Type B pancreatic cell (in vitro differentiated cells): ENCODE data around the gene PAFAH1B1. TPM values are rescaled to one million over a fixed set of nuclear protein-coding genes. Genes with fewer than 3 reads are reported as not detected.

Experiments
- DNase-seq: peaks from one replicate; pipeline ENCODE4 v3.0.0; 2021; ENCODE audit warnings: mixed read lengths; ENCODE audit not compliant: unreplicated experiment; ENCODE audit errors: extremely low spot score
- H3K27ac Mint-ChIP-seq: 2 replicates; pipeline ENCODE4 v1.8.0; 2021; ENCODE audit warnings: mild to moderate bottlenecking, mixed read lengths
- H3K27me3 Mint-ChIP-seq: 2 replicates; pipeline ENCODE4 v1.8.0; 2021; ENCODE audit warnings: mixed read lengths
- H3K36me3 Mint-ChIP-seq: 2 replicates; pipeline ENCODE4 v1.8.0; 2021; ENCODE audit warnings: mixed read lengths
- H3K4me1 Mint-ChIP-seq: one replicate; pipeline ENCODE4 v1.8.0; 2021; ENCODE audit warnings: mixed read lengths; ENCODE audit not compliant: unreplicated experiment
- H3K4me3 Mint-ChIP-seq: 2 replicates; pipeline ENCODE4 v1.8.0; 2021; ENCODE audit warnings: mild to moderate bottlenecking, mixed read lengths
- H3K9me3 Mint-ChIP-seq: 2 replicates; pipeline ENCODE4 v1.8.0; 2021; ENCODE audit warnings: mixed read lengths
- total RNA-seq: library from RNA; stranded (reverse); gene quantifications from 2 replicates; pipeline ENCODE4 v1.2.1, GENCODE V29; 2021; ENCODE audit warnings: low replicate concordance
- TF ChIP-seq, protein P1 (sequence below): fragments of 200-600 bp; sonication (generic); conservative IDR thresholded peaks from 2 replicates; pipeline ENCODE4 v1.5.0; 2021; ENCODE audit warnings: antibody characterized with exemption, mild to moderate bottlenecking

The PAFAH1B1 gene
- total RNA-seq, 1 donor from 2014 or later = 126 TPM

DNA sequence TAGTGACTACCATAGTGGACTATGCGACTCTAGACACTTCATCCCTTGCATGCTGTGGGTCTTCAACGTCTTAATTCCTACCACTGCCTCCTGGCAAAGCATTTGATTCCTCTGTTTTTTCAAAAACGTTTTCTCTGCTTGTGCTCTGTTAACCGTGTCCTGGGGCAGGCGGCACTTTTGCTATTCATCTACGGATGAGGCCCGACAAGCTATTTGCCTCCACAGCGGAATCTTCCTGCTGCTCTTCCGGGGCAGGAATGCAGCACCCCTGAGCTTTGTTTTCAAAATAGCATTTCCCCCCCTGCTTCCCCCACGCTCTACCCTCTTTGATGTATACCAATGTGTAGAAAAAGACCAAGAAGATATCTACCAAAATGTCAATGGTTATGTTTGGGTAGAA, 42.0 kb upstream of the PAFAH1B1 start:
- TF ChIP-seq, protein P1, sequence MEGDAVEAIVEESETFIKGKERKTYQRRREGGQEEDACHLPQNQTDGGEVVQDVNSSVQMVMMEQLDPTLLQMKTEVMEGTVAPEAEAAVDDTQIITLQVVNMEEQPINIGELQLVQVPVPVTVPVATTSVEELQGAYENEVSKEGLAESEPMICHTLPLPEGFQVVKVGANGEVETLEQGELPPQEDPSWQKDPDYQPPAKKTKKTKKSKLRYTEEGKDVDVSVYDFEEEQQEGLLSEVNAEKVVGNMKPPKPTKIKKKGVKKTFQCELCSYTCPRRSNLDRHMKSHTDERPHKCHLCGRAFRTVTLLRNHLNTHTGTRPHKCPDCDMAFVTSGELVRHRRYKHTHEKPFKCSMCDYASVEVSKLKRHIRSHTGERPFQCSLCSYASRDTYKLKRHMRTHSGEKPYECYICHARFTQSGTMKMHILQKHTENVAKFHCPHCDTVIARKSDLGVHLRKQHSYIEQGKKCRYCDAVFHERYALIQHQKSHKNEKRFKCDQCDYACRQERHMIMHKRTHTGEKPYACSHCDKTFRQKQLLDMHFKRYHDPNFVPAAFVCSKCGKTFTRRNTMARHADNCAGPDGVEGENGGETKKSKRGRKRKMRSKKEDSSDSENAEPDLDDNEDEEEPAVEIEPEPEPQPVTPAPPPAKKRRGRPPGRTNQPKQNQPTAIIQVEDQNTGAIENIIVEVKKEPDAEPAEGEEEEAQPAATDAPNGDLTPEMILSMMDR = no peak
- Mint-ChIP-seq H3K27ac (no peak overlapping the region), H3K4me1 (peaks cover 15% of the 10 kb centered on the region), H3K36me3 (no peaks in the 10 kb centered on the region), H3K9me3 (no peaks in the 10 kb centered on the region), H3K4me3 (no peak overlapping the region), H3K27me3 (peaks cover 5% of the 10 kb centered on the region)
- DNase-seq = no peak

DNA sequence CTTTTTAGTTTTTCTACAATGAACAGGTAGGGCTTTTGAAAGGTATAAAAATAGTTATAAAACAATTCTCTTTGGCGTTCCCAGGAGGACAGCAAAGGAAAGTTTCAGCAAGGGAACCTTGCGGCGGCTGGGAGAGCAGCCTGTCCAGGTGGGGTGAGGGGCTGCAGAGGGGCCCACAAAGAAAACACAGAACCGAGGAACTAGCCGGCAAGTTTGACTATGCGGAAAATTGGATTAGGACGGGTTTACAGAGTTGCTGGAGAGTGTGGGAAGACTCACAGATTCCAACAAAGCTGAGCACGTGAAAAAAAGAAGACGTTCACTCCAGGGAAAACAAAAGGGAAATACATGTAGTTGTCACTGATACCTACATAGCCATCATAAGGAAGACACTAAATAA, 41.5 kb upstream of the PAFAH1B1 start:
- Mint-ChIP-seq H3K36me3 (no peaks in the 10 kb centered on the region), H3K27me3 (peaks cover 5% of the 10 kb centered on the region), H3K4me1 (peaks cover 15% of the 10 kb centered on the region), H3K27ac (peak overlapping the region; percentile 7), H3K9me3 (no peaks in the 10 kb centered on the region), H3K4me3 (no peak overlapping the region)
- TF ChIP-seq, protein P1 = no peak
- no peak for DNase-seq

DNA sequence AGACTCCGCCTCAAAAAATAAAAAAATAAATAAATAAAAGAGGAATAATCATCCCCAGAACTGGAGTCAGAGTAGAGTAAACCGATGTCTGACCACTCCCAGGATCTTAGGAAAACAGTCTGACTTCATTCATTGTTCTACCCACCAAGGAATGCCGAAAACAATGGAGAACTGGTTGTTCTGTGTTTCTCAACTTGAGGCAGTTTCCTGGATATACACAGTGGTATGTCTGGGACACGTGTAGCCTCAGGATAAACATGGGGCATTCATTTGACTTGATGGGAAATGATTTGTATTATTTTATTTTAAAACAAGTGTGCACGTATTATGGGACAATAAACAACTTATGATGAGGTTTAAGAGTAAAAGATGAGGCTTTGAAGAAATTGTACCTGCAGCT, 32.8 kb upstream of the PAFAH1B1 start:
- Mint-ChIP-seq H3K9me3 (no peaks in the 10 kb centered on the region), H3K4me3 (no peak overlapping the region)

DNA sequence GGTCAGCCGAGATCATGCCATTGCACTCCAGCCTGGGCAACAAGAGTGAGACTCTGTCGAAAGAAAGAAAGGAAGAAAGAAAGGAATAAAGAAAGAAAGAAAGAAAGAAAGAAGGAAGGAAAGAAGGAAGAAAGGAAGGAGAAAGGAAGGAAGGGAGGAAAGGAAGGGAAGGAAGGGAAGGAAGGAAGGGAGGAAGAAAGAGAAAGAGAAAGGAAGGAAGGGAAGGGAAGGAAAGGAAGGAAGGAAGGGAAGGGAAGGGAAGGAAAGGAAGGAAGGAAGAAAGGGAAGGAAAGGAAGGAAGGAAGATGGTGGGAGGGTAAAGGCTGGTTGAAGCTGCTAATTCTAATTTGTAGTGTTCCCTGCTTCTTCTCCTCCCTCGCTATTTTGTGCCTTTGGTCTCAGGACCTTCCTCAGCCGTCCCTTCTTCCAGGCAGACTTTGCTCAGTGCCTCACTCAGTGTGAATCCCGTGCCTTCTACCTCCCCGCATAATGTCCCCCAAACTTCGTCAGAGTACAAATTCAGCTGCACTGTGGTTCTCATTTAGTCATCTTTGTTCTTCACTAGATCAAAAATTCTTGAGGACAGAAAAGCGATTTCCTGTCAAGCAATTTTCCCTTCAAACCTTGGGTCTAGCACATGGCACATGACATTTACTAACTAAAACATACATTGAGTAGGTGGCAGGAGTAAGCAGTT, 31.1 kb upstream of the PAFAH1B1 start:
- Mint-ChIP-seq H3K27me3 (no peaks in the 10 kb centered on the region), H3K4me3 (no peak overlapping the region), H3K27ac (no peak overlapping the region), H3K36me3 (no peaks in the 10 kb centered on the region), H3K9me3 (no peaks in the 10 kb centered on the region), H3K4me1 (peaks cover 9% of the 10 kb centered on the region)
- DNase-seq = no peak
- TF ChIP-seq, protein P1 = no peak

More for the DNA sequence above, 32.8 kb upstream of the PAFAH1B1 start:
- no peak for DNase-seq
- Mint-ChIP-seq H3K27ac (no peak overlapping the region), H3K27me3 (no peaks in the 10 kb centered on the region), H3K36me3 (no peaks in the 10 kb centered on the region), H3K4me1 (peaks cover 9% of the 10 kb centered on the region)
- TF ChIP-seq, protein P1 = no peak

DNA sequence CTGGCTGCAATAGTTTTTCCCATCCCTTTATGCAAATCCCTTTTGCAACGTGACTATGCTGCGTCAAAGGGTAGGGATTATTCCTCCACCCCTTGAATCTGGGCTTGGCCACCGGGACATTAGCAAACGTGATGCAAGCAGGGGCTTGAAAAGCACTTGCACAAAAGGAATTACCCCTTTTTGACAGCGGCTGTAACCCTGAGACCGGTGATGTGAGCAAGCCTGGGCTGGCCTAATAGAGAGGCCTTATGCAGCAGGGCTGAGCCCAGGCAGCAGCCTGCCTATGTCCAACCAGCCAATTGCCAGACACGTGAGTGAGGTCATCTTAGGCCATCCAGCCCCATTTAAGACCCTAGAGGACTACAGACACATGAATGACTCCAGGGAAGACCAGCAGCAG, 30.4 kb upstream of the PAFAH1B1 start:
- H3K4me3 Mint-ChIP-seq = no peak overlapping the region
- H3K4me1 Mint-ChIP-seq = peaks cover 9% of the 10 kb centered on the region
- H3K36me3 Mint-ChIP-seq = no peaks in the 10 kb centered on the region
- TF ChIP-seq, protein P1 = no peak
- no peak for DNase-seq
- H3K9me3 Mint-ChIP-seq = no peaks in the 10 kb centered on the region
- H3K27ac Mint-ChIP-seq = peak overlapping the region; percentile 83
- H3K27me3 Mint-ChIP-seq = no peaks in the 10 kb centered on the region

DNA sequence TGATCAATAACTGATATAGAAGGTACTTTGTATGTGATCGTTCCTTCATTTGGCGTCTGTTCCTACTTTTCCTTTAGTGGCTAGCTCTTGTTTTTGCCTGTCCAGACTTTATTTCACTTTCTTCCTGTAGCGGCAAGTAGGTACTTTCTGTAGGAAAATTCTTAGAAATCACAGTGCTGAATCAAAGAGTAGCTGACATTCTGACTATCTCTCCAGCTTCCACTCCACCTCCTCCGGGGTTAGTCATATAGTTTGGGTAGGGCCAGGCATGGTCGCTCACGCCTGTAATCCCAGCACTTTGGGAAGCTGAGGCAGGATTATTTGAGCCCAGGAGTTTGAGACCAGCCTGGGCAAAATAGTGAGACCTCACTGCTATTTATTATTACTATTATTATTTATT, 29.9 kb upstream of the PAFAH1B1 start:
- H3K4me3 Mint-ChIP-seq = no peak overlapping the region
- H3K36me3 Mint-ChIP-seq = no peaks in the 10 kb centered on the region
- peaks cover 9% of the 10 kb centered on the region for H3K4me1 Mint-ChIP-seq
- H3K27ac Mint-ChIP-seq = peak overlapping the region; percentile 83
- no peaks in the 10 kb centered on the region for H3K9me3 Mint-ChIP-seq
- no peak for DNase-seq
- TF ChIP-seq, protein P1 = no peak
- no peaks in the 10 kb centered on the region for H3K27me3 Mint-ChIP-seq
